Fibroblast of lung (primary cell): Measurements from ENCODE around the gene SLAIN2. TPM values are rescaled to one million over a fixed set of nuclear protein-coding genes. Genes with fewer than 3 reads are reported as not detected.

Experiments
- DNase-seq, 2 donors: peaks; one replicate each; pipeline versions ENCODE4 v3.0.0 to v3.0.0-alpha.2; 2010; ENCODE audit warnings: low read depth in 2 of 2
- H2AFZ ChIP-seq: 2 replicates; pipeline ENCODE4 v1.5.1; 2012; ENCODE audit warnings: low read length, control low read depth, inconsistent platforms
- H3K27ac ChIP-seq: 2 replicates; pipeline ENCODE4 v1.5.1; 2011; ENCODE audit warnings: low read length, control low read depth; ENCODE audit not compliant: insufficient read depth
- H3K27me3 ChIP-seq: 2 replicates; pipeline ENCODE4 v1.5.1; 2011; ENCODE audit warnings: mild to moderate bottlenecking, low read length; ENCODE audit not compliant: control insufficient read depth, insufficient read depth
- H3K36me3 ChIP-seq: 2 replicates; pipeline ENCODE4 v1.5.1; 2011; ENCODE audit warnings: low read length; ENCODE audit not compliant: control insufficient read depth, insufficient read depth
- H3K4me1 ChIP-seq: 2 replicates; pipeline ENCODE4 v1.5.1; 2011; ENCODE audit warnings: low read length; ENCODE audit not compliant: control insufficient read depth, insufficient read depth; ENCODE audit errors: extremely low read depth
- H3K4me2 ChIP-seq: 2 replicates; pipeline ENCODE4 v1.5.1; 2011; ENCODE audit warnings: low read length, control low read depth; ENCODE audit not compliant: insufficient read depth; ENCODE audit errors: extremely low read depth
- H3K4me3 ChIP-seq, 4 experiments: fragments of 200-600 bp in 1 of 4; sonication (generic) in 1 of 4; replicated peaks in 1 of 4; 2 replicates each; pipeline ENCODE4 v1.5.1; 2011 to 2016; ENCODE audit warnings: low read length in 4 of 4, low read depth in 3 of 4, mild to moderate bottlenecking in 3 of 4, control low read depth in 2 of 4, inconsistent platforms in 1 of 4, mixed read lengths in 1 of 4; ENCODE audit not compliant: insufficient read depth in 1 of 4; ENCODE audit errors: control extremely low read depth in 1 of 4
- H3K79me2 ChIP-seq: 2 replicates; pipeline ENCODE4 v1.5.1; 2012; ENCODE audit warnings: mild to moderate bottlenecking, low read length, inconsistent platforms; ENCODE audit not compliant: control insufficient read depth, insufficient read depth
- H3K9ac ChIP-seq: 2 replicates; pipeline ENCODE4 v1.5.1; 2011; ENCODE audit warnings: mild to moderate bottlenecking, low read length, control low read depth; ENCODE audit not compliant: insufficient read depth
- H3K9me3 ChIP-seq: 2 replicates; pipeline ENCODE4 v1.5.1; 2012; ENCODE audit warnings: low read depth, low read length; ENCODE audit not compliant: control insufficient read depth, insufficient read depth
- H4K20me1 ChIP-seq: 2 replicates; pipeline ENCODE4 v1.5.1; 2011; ENCODE audit warnings: low read length; ENCODE audit not compliant: control insufficient read depth, insufficient read depth; ENCODE audit errors: extremely low read depth
- CTCF ChIP-seq, 2 donors: IDR thresholded peaks in 1 of 2; conservative IDR thresholded peaks in 1 of 2; 1 replicate in 1 of 2; 2 replicates in 1 of 2; pipeline ENCODE4 v1.5.1; 2011 to 2012; ENCODE audit warnings: low read length in 2 of 2, control low read depth in 1 of 2, inconsistent platforms in 1 of 2, low read depth in 1 of 2, mild to moderate bottlenecking in 1 of 2
- EZH2 ChIP-seq: IDR thresholded peaks from 2 replicates; pipeline ENCODE4 v1.5.1; 2012; ENCODE audit warnings: low read length, control low read depth, mild to moderate bottlenecking; ENCODE audit errors: missing control alignments
- polyA plus RNA-seq, 2 donors: library from polyadenylated mRNA; depleted of rRNA in 1 of 2; stranded (reverse) in 1 of 2; unstranded in 1 of 2; fragments of >200 nt; gene quantifications; 2 replicates each; pipeline ENCODE4 v1.2.1, GENCODE V29; 2011 to 2012; ENCODE audit warnings: missing spikeins in 1 of 2
- total RNA-seq: library from RNA; depleted of rRNA; stranded (reverse); fragments of >200 nt; gene quantifications from 2 replicates; pipeline ENCODE4 v1.2.1, GENCODE V29; 2014

SLAIN2 gene
- total and polyA plus RNA-seq, 2 donors (not counting 1 experiment from before 2014, with no cell fraction given), result 34.2 to 57.4 TPM

DNA sequence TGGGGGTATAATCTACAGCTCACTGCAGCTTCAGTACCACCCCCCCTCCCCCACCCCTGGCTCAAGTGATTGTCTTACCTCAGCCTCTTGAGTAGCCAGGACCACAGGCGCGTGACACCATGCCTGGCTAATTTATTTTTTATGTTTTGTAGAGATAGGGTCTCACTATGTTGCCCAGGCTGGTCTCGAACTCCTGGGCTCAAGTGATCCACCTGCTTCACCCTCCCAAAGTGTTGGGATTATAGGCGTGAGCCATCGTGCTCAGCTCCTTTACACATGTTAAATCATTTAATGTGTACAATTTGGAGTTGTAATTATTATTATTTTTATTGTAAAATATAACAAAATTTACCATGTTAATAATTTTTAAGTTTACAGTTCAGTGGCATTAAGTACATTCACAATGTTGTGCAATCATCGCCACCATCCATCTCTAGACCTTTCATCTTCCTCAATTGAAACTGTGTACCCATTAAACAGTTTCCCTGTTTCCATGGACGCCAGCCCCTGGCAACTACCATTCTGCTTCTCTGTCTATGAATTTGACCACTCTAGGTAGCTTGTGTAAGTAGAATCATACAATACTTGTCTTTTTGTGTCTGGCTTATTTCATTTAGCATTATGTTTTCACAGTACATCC lies 6.1 kb downstream of the SLAIN2 start:
- DNase-seq, result no peak
- Histone ChIP-seq H3K4me3 (no peak overlapping the region), H3K27ac (no peak overlapping the region), H2AFZ (no peak overlapping the region), H4K20me1 (peaks cover 6% of the 10 kb centered on the region), H3K4me2 (no peak overlapping the region), H3K36me3 (no peaks in the 10 kb centered on the region), H3K9me3 (no peaks in the 10 kb centered on the region), H3K4me1 (peaks cover 4% of the 10 kb centered on the region), H3K9ac (no peak overlapping the region), H3K79me2 (peaks cover 99% of the 10 kb centered on the region), H3K27me3 (no peaks in the 10 kb centered on the region)
- no peak for TF ChIP-seq EZH2
- no peak for TF ChIP-seq CTCF (conservative IDR thresholded peaks at IDR 0.05 in 1 of 2, IDR thresholded peaks at IDR 0.05 in 1 of 2; ENCODE audit: low read depth in 1 of 2, low read length in 2 of 2)

DNA sequence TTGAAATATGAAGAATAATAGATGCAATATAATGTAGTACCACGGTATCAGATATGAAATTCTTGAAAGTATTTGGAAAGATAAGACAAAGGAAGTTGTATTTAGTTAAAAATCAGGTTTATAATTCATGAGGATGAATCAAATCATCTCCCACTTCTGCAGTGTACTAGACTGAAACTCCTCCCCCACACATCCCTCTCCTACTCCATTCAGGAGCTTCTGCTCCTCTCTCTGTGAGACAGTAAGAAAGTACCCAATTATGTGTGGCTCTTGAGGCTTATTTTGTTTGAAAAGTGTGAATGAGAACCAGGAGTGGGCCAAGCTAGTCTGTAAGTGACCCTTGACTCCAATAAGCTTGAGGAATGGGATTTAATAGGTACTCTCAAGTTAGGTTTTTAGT lies 9.5 kb downstream of the SLAIN2 start:
- Histone ChIP-seq H3K27ac (no peak overlapping the region), H2AFZ (no peak overlapping the region), H3K9ac (no peak overlapping the region), H3K4me3 (no peak overlapping the region), H3K4me1 (no peaks in the 10 kb centered on the region), H3K4me2 (no peak overlapping the region), H4K20me1 (no peaks in the 10 kb centered on the region), H3K36me3 (no peaks in the 10 kb centered on the region), H3K27me3 (no peaks in the 10 kb centered on the region), H3K9me3 (no peaks in the 10 kb centered on the region), H3K79me2 (peaks cover 94% of the 10 kb centered on the region)
- DNase-seq, result no peak
- TF ChIP-seq EZH2 (no peak), CTCF (conservative IDR thresholded peaks at IDR 0.05 in 1 of 2, IDR thresholded peaks at IDR 0.05 in 1 of 2; ENCODE audit: low read depth in 1 of 2, low read length in 2 of 2) (no peak)

GRCh38 chr4:48352793-48353192 lies 11.5 kb downstream of the SLAIN2 start:
- Histone ChIP-seq H3K9ac (no peak overlapping the region), H3K4me3 (no peak overlapping the region), H3K4me1 (no peaks in the 10 kb centered on the region), H3K4me2 (no peak overlapping the region), H3K27ac (no peak overlapping the region), H3K9me3 (no peaks in the 10 kb centered on the region), H2AFZ (no peak overlapping the region), H4K20me1 (no peaks in the 10 kb centered on the region), H3K27me3 (no peaks in the 10 kb centered on the region), H3K36me3 (no peaks in the 10 kb centered on the region), H3K79me2 (peaks cover 90% of the 10 kb centered on the region)
- TF ChIP-seq EZH2 (no peak), CTCF (conservative IDR thresholded peaks at IDR 0.05 in 1 of 2, IDR thresholded peaks at IDR 0.05 in 1 of 2; ENCODE audit: low read depth in 1 of 2, low read length in 2 of 2) (no peak)
- no peak for DNase-seq
